ENCODE results near the gene PSAPL1.

The PSAPL1 gene

DNA sequence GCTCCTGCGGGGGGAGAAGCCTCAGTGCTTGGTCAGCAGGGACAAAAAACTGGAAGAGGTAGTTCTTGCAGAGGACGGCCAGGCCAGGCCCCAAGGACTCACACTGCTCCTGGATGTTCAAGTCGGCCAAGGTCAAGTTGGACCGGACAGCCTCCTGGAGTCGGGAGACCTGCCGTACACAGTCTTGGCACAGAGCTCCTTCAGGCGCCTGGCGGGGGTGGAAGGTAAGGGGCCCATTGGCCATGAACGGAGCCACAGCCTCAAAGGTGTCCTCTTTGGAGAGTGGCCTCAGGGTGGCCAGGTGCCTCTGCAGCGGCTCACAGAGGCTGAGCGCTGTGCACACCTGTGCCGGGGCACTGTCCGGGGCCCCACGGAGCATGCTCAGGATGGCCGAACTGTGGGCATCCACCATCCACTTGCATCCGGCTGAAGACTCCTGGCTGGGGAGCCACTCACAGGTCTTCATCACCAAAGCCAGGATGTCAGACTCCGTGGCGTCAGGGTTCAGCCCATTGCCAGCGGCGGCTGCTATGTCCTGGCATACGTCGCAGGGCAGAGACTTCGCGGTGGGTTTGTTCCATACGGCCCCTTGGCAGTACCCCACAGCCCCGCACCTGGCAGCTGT, 477 bp downstream of the PSAPL1 start:
- Histone ChIP-seq H3K36me3 (ENCODE audit: control insufficient read depth, insufficient read depth, low read length) (no peaks in the 10 kb centered on the region), H3K27me3 (replicated peaks; ENCODE audit: control insufficient read depth, insufficient read depth, low read length) (no peaks in the 10 kb centered on the region; the same call in 1 of the 2 replicates), H3K4me3 (replicated peaks; ENCODE audit: low read depth, low read length) (no peak overlapping the region)
- TF ChIP-seq, protein P1, sequence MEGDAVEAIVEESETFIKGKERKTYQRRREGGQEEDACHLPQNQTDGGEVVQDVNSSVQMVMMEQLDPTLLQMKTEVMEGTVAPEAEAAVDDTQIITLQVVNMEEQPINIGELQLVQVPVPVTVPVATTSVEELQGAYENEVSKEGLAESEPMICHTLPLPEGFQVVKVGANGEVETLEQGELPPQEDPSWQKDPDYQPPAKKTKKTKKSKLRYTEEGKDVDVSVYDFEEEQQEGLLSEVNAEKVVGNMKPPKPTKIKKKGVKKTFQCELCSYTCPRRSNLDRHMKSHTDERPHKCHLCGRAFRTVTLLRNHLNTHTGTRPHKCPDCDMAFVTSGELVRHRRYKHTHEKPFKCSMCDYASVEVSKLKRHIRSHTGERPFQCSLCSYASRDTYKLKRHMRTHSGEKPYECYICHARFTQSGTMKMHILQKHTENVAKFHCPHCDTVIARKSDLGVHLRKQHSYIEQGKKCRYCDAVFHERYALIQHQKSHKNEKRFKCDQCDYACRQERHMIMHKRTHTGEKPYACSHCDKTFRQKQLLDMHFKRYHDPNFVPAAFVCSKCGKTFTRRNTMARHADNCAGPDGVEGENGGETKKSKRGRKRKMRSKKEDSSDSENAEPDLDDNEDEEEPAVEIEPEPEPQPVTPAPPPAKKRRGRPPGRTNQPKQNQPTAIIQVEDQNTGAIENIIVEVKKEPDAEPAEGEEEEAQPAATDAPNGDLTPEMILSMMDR (IDR thresholded peaks at IDR 0.05; ENCODE audit: insufficient read depth, low read length, poor library complexity, severe bottlenecking), result no peak
- DNase-seq (ENCODE audit: extremely low read depth, insufficient read length), result no peak

DNA sequence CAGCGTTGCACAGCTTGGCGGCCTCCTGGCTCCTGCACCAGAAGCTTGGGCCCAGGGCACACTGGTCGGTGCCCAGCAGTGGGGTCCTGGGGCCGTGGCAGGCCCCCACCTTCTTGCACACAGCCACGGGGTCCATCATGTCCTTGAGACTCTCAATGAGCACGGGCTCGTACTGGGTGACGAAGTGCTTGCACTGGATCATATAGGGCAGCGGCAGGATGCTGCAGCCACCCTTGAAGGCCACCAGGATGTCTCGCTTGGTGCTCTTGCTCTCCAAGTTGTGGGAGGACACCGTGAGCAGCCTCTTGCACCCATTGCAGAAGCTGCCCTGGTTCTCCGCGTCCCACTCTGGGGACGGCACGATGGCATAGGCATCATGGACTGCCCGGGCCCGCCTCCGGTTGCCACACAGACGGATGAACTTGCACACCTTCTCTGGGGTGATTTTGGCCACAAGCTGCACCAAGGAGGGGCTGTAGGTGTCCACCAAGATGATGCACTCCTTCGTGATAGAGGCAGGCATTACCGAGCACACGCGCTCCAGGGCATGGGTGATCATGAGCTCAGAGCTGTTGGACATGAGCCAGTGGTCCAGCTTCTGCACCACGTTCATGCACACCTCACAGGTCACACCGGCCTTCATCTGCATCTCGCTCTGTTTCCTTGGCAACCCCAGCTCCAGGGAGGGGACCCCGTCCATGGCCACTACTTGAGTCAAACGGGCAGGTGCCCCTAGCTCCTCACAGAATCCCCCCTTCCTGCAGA, 1.2 kb downstream of the PSAPL1 start:
- Histone ChIP-seq H3K4me3 (replicated peaks; ENCODE audit: low read depth, low read length) (no peak overlapping the region), H3K27me3 (replicated peaks; ENCODE audit: control insufficient read depth, insufficient read depth, low read length) (no peaks in the 10 kb centered on the region; the same call in 1 of the 2 replicates), H3K36me3 (ENCODE audit: control insufficient read depth, insufficient read depth, low read length) (no peaks in the 10 kb centered on the region)
- TF ChIP-seq, protein P1 (IDR thresholded peaks at IDR 0.05; ENCODE audit: insufficient read depth, low read length, poor library complexity, severe bottlenecking), result no peak
- DNase-seq (ENCODE audit: extremely low read depth, insufficient read length), result no peak

DNA sequence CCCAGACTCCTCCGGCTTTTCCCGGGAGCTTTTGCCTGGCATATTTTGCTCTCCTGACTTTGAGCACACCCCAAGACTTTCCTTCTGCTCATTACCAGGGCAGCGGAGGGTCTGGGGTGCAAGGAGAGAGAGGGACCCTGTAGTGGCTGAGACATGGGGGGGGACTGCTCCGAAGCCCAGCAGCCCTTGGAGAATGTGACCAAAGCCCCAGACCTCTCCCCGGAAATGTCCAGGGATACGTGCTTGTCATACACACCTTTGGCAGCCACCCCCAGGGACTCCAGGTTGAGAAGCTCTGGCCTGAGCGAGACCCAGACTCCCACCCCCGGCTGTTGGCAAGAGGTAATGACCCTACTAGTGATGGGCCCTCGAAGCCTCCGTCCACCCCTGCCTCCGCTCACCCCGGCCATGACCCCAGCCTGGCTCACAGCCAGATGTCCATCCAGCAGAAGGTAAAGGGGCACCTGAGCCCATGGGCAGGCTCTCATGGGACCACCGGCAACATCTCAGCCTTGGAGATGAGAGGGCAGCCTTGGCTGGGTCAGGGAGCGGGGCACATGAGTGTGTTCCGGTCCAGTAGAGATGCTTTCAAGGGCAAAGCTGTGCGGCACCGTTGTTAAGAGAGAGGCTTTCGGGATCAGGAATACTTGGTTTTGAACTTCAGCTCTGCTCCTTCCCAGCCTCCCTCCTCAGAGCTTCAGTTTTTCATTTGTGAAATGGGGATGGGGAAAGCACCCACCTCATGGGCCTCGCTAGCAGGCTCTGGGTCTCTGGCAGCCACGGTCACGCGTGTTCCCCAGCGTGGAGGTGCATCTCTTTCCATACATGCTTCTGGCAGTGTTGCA, 2.0 kb downstream of the PSAPL1 start:
- Histone ChIP-seq H3K27me3 (replicated peaks; ENCODE audit: control insufficient read depth, insufficient read depth, low read length) (no peaks in the 10 kb centered on the region; the same call in 1 of the 2 replicates), H3K4me3 (replicated peaks; ENCODE audit: low read depth, low read length) (no peak overlapping the region), H3K36me3 (ENCODE audit: control insufficient read depth, insufficient read depth, low read length) (no peaks in the 10 kb centered on the region)
- TF ChIP-seq, protein P1 (IDR thresholded peaks at IDR 0.05; ENCODE audit: insufficient read depth, low read length, poor library complexity, severe bottlenecking), result no peak
- DNase-seq (ENCODE audit: extremely low read depth, insufficient read length), result no peak

DNA sequence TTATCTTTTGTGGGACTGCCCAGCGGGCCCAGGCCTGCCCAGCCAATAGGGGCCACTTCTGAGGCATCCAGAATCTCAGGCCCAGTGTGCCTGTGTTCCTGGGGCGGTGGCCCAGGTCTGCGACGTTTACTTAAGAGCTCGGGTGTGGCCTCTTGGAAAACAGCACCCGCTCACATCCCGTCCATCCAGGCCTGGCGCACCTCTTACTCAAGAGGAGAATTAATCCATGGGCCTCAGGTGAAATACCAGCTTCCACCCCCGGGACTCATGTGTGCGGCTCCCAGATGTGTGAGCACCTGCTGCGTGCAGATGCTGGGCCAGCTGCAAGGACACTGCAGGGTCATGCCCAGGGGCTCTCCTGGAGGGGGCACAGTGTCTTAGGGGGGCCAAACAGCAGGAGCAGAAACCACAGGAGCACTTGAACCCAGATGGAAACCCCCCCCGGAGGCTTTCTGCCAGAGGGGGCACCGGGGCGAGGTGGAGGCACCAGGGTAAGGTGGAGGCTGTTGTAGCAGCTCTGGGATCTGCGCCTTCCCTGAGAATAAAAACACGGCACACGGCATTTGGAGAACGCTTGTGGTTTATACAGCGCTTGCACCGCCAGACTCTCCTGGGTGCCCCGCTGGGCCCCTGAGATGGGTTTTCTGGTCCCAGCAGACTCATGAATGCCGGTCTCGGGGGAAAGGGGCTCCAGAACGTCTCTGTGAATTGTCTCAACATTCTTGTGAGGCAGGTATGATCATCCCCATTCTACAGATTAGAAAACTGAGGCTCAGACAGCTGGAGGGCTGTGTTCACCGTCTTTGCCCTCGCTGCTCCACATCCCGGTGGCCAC, 2.8 kb downstream of the PSAPL1 start:
- TF ChIP-seq, protein P1 (IDR thresholded peaks at IDR 0.05; ENCODE audit: insufficient read depth, low read length, poor library complexity, severe bottlenecking), result no peak
- no peaks in the 10 kb centered on the region; the same call in 1 of the 2 replicates for H3K27me3 ChIP-seq (replicated peaks; ENCODE audit: control insufficient read depth, insufficient read depth, low read length)
- no peaks in the 10 kb centered on the region for H3K36me3 ChIP-seq (ENCODE audit: control insufficient read depth, insufficient read depth, low read length)
- no peak for DNase-seq (ENCODE audit: extremely low read depth, insufficient read length)
- H3K4me3 ChIP-seq (replicated peaks; ENCODE audit: low read depth, low read length), result no peak overlapping the region
